Activated CD4-positive, alpha-beta memory T cell treated with anti-CD3 and anti-CD28 coated beads, Interleukin-2, amount 10 ng/mL, durations not matched to agents 7 days and 5 days (primary cell): ENCODE data around the gene NIPAL1. TPM values are rescaled to one million over a fixed set of nuclear protein-coding genes. Genes with fewer than 3 reads are reported as not detected.
A peak's percentile ranks its signal among the peaks of the same experiment; 100 is the strongest.

Experiments
- CTCF ChIA-PET: fragments of 350-600 bp; sonication (Branson Sonifier 250); formaldehyde crosslinking; loops from one replicate; lab custom pipeline; 2021; ENCODE audit warnings: antibody characterized with exemption, inconsistent platforms; lab: Charles Lee
- POLR2A ChIA-PET: fragments of 350-600 bp; sonication (Branson Sonifier 250); formaldehyde crosslinking; loops from one replicate; lab custom pipeline; 2021; ENCODE audit warnings: antibody characterized with exemption; lab: Charles Lee
- DNase-seq: peaks from one replicate; pipeline ENCODE4 v3.0.0-alpha.2; 2020
- H3K27ac Mint-ChIP-seq: one replicate; pipeline ENCODE4 v1.8.0; 2021; ENCODE audit warnings: mild to moderate bottlenecking, mixed read lengths
- H3K27me3 Mint-ChIP-seq: one replicate; pipeline ENCODE4 v1.8.0; 2021; ENCODE audit warnings: mixed read lengths
- H3K36me3 Mint-ChIP-seq: one replicate; pipeline ENCODE4 v1.8.0; 2021; ENCODE audit warnings: low read depth, mixed read lengths
- H3K4me1 Mint-ChIP-seq: one replicate; pipeline ENCODE4 v1.8.0; 2021; ENCODE audit warnings: mixed read lengths
- H3K4me3 Mint-ChIP-seq: one replicate; pipeline ENCODE4 v1.8.0; 2021; ENCODE audit warnings: mild to moderate bottlenecking, mixed read lengths
- H3K9me3 Mint-ChIP-seq: one replicate; pipeline ENCODE4 v1.8.0; 2021; ENCODE audit warnings: mixed read lengths
- total RNA-seq, 2 experiments: library from RNA; stranded (reverse); gene quantifications; one replicate each; pipeline ENCODE4 v1.2.3, GENCODE V29; 2021

NIPAL1 gene
- total RNA-seq, 2 experiments from 2014 or later = 0.60 to 0.78 TPM

GRCh38 chr4:48046059-48046458 lies 29.5 kb downstream of the NIPAL1 start:
- no peak overlapping the region for H3K4me3 Mint-ChIP-seq
- CTCF ChIA-PET = interaction anchor here (0.5 to 2.7 kb wide), 3 partner anchors 12 to 45 kb away, joined by 3 to 14 read pairs (median 6); no protein-coding TSS in a partner anchor
- no peak overlapping the region for H3K27ac Mint-ChIP-seq
- peaks cover 86% of the 10 kb centered on the region for H3K27me3 Mint-ChIP-seq
- no peaks in the 10 kb centered on the region for H3K9me3 Mint-ChIP-seq
- POLR2A ChIA-PET = no interaction called here
- no peaks in the 10 kb centered on the region for H3K36me3 Mint-ChIP-seq
- DNase-seq = no peak
- H3K4me1 Mint-ChIP-seq = peaks cover 21% of the 10 kb centered on the region

GRCh38 chr4:48047421-48047844 lies 30.9 kb downstream of the NIPAL1 start:
- DNase-seq = peak; percentile 82
- ChIA-PET CTCF (interaction anchor here (0.6 to 2.7 kb wide), 7 partner anchors 13 to 82 kb away, joined by 3 to 14 read pairs (median 3); no protein-coding TSS in a partner anchor), POLR2A (interaction anchor here (1.1 to 1.2 kb wide), 2 partner anchors 15 to 92 kb away, joined by 3 to 5 read pairs; no protein-coding TSS in a partner anchor)
- Mint-ChIP-seq H3K9me3 (no peaks in the 10 kb centered on the region), H3K36me3 (no peaks in the 10 kb centered on the region), H3K27me3 (peaks cover 81% of the 10 kb centered on the region), H3K4me1 (peaks cover 21% of the 10 kb centered on the region), H3K4me3 (no peak overlapping the region), H3K27ac (no peak overlapping the region)

- no peak for DNase-seq
- H3K27ac Mint-ChIP-seq = no peak overlapping the region
- no peak overlapping the region for H3K4me3 Mint-ChIP-seq
- POLR2A ChIA-PET = interaction anchor here (1.2 kb wide), 1 partner anchor 91 kb away, joined by 5 read pairs; no protein-coding TSS in a partner anchor
- H3K36me3 Mint-ChIP-seq = no peaks in the 10 kb centered on the region
- H3K27me3 Mint-ChIP-seq = peaks cover 76% of the 10 kb centered on the region
- CTCF ChIA-PET = interaction anchor here (0.6 to 2.7 kb wide), 6 partner anchors 13 to 82 kb away, joined by 3 to 14 read pairs (median 4); no protein-coding TSS in a partner anchor
- peaks cover 21% of the 10 kb centered on the region for H3K4me1 Mint-ChIP-seq
- no peaks in the 10 kb centered on the region for H3K9me3 Mint-ChIP-seq
Observed at GRCh38 chr4:48047896-48048295, 31.3 kb downstream of the NIPAL1 start.

GRCh38 chr4:48049483-48049882 lies 32.9 kb downstream of the NIPAL1 start:
- no peaks in the 10 kb centered on the region for H3K36me3 Mint-ChIP-seq
- H3K9me3 Mint-ChIP-seq = no peaks in the 10 kb centered on the region
- ChIA-PET POLR2A (interaction anchor here (0.6 to 1.0 kb wide), 2 partner anchors 9 to 85 kb away, joined by 4 read pairs; no protein-coding TSS in a partner anchor), CTCF (interaction anchor here (1.3 kb wide), 1 partner anchor 38 kb away, joined by 5 read pairs; no protein-coding TSS in a partner anchor)
- DNase-seq = no peak
- no peak overlapping the region for H3K27ac Mint-ChIP-seq
- peaks cover 62% of the 10 kb centered on the region for H3K27me3 Mint-ChIP-seq
- peaks cover 19% of the 10 kb centered on the region for H3K4me1 Mint-ChIP-seq
- H3K4me3 Mint-ChIP-seq = no peak overlapping the region

- no peaks in the 10 kb centered on the region for H3K36me3 Mint-ChIP-seq
- peaks cover 15% of the 10 kb centered on the region for H3K4me1 Mint-ChIP-seq
- CTCF ChIA-PET = no interaction called here
- H3K9me3 Mint-ChIP-seq = no peaks in the 10 kb centered on the region
- H3K4me3 Mint-ChIP-seq = no peak overlapping the region
- H3K27me3 Mint-ChIP-seq = peaks cover 48% of the 10 kb centered on the region
- POLR2A ChIA-PET = no interaction called here
- no peak overlapping the region for H3K27ac Mint-ChIP-seq
- DNase-seq = no peak
Observed at GRCh38 chr4:48051078-48051477, 34.5 kb downstream of the NIPAL1 start.

GRCh38 chr4:48058617-48059530 lies 42.3 kb downstream of the NIPAL1 start:
- Mint-ChIP-seq H3K4me3 (no peak overlapping the region), H3K27me3 (peaks cover 14% of the 10 kb centered on the region), H3K27ac (no peak overlapping the region), H3K4me1 (no peaks in the 10 kb centered on the region), H3K9me3 (peaks cover 19% of the 10 kb centered on the region), H3K36me3 (no peaks in the 10 kb centered on the region)
- ChIA-PET CTCF (no interaction called here), POLR2A (no interaction called here)
- DNase-seq = no peak

- POLR2A ChIA-PET = no interaction called here
- peaks cover 5% of the 10 kb centered on the region for H3K4me1 Mint-ChIP-seq
- no peak overlapping the region for H3K27ac Mint-ChIP-seq
- H3K4me3 Mint-ChIP-seq = no peak overlapping the region
- H3K9me3 Mint-ChIP-seq = peaks cover 15% of the 10 kb centered on the region
- DNase-seq = no peak
- peaks cover 12% of the 10 kb centered on the region for H3K27me3 Mint-ChIP-seq
- H3K36me3 Mint-ChIP-seq = peaks cover 19% of the 10 kb centered on the region
- CTCF ChIA-PET = interaction anchor here (1.1 kb wide), 1 partner anchor 16 kb away, joined by 3 read pairs; no protein-coding TSS in a partner anchor
Observed at GRCh38 chr4:48064349-48064748, 47.8 kb downstream of the NIPAL1 start.

- peaks cover 7% of the 10 kb centered on the region for H3K9me3 Mint-ChIP-seq
- peaks cover 5% of the 10 kb centered on the region for H3K4me1 Mint-ChIP-seq
- H3K27me3 Mint-ChIP-seq = peaks cover 5% of the 10 kb centered on the region
- POLR2A ChIA-PET = no interaction called here
- no peak overlapping the region for H3K4me3 Mint-ChIP-seq
- no peak for DNase-seq
- H3K27ac Mint-ChIP-seq = no peak overlapping the region
- H3K36me3 Mint-ChIP-seq = peaks cover 22% of the 10 kb centered on the region
- CTCF ChIA-PET = interaction anchor here (0.9 kb wide), 1 partner anchor 21 kb away, joined by 4 read pairs; no protein-coding TSS in a partner anchor
Observed at GRCh38 chr4:48065587-48066052, 49.0 kb downstream of the NIPAL1 start.

GRCh38 chr4:48067536-48067935 lies 51.0 kb downstream of the NIPAL1 start:
- no peak overlapping the region for H3K27ac Mint-ChIP-seq
- H3K9me3 Mint-ChIP-seq = peaks cover 2% of the 10 kb centered on the region
- H3K4me3 Mint-ChIP-seq = no peak overlapping the region
- no peak for DNase-seq
- ChIA-PET POLR2A (interaction anchor here (0.7 kb wide), 1 partner anchor 173 kb away, joined by 3 read pairs; no protein-coding TSS in a partner anchor), CTCF (no interaction called here)
- peaks cover 22% of the 10 kb centered on the region for H3K36me3 Mint-ChIP-seq
- peaks cover 5% of the 10 kb centered on the region for H3K4me1 Mint-ChIP-seq
- H3K27me3 Mint-ChIP-seq = peaks cover 3% of the 10 kb centered on the region

GRCh38 chr4:48068182-48068581 lies 51.6 kb downstream of the NIPAL1 start:
- Mint-ChIP-seq H3K27ac (no peak overlapping the region), H3K27me3 (no peaks in the 10 kb centered on the region), H3K9me3 (no peaks in the 10 kb centered on the region), H3K36me3 (peaks cover 22% of the 10 kb centered on the region), H3K4me3 (no peak overlapping the region), H3K4me1 (peaks cover 5% of the 10 kb centered on the region)
- no peak for DNase-seq
- ChIA-PET CTCF (no interaction called here), POLR2A (interaction anchor here (0.7 kb wide), 1 partner anchor 172 kb away, joined by 3 read pairs; no protein-coding TSS in a partner anchor)

- H3K4me3 Mint-ChIP-seq = no peak overlapping the region
- H3K36me3 Mint-ChIP-seq = peaks cover 22% of the 10 kb centered on the region
- no peaks in the 10 kb centered on the region for H3K9me3 Mint-ChIP-seq
- ChIA-PET POLR2A (no interaction called here), CTCF (no interaction called here)
- H3K27ac Mint-ChIP-seq = no peak overlapping the region
- DNase-seq = no peak
- H3K27me3 Mint-ChIP-seq = no peaks in the 10 kb centered on the region
- peaks cover 5% of the 10 kb centered on the region for H3K4me1 Mint-ChIP-seq
Observed at GRCh38 chr4:48069026-48069425, 52.5 kb downstream of the NIPAL1 start.

GRCh38 chr4:48071191-48071590 lies 54.6 kb downstream of the NIPAL1 start:
- peaks cover 15% of the 10 kb centered on the region for H3K36me3 Mint-ChIP-seq
- no peaks in the 10 kb centered on the region for H3K27me3 Mint-ChIP-seq
- no peak overlapping the region for H3K4me3 Mint-ChIP-seq
- DNase-seq = no peak
- no peaks in the 10 kb centered on the region for H3K4me1 Mint-ChIP-seq
- H3K27ac Mint-ChIP-seq = no peak overlapping the region
- ChIA-PET POLR2A (no interaction called here), CTCF (no interaction called here)
- H3K9me3 Mint-ChIP-seq = no peaks in the 10 kb centered on the region

- Mint-ChIP-seq H3K4me3 (no peak overlapping the region), H3K27ac (no peak overlapping the region), H3K27me3 (no peaks in the 10 kb centered on the region), H3K4me1 (no peaks in the 10 kb centered on the region), H3K9me3 (no peaks in the 10 kb centered on the region), H3K36me3 (peaks cover 4% of the 10 kb centered on the region)
- POLR2A ChIA-PET = no interaction called here
- CTCF ChIA-PET = no interaction called here
- DNase-seq = no peak
Observed at GRCh38 chr4:48073567-48074103, 57.1 kb downstream of the NIPAL1 start.
